GM19324 (cell line): ENCODE results near the gene KLHL21.
"Not testable (repeated sequence)": the region's sequence is repeated elsewhere in the genome, so short reads cannot be mapped to it uniquely, and the experiment has no call there.

Experiments
- ATAC-seq: cut with Tn5 transposase; IDR thresholded peaks from one replicate; pipeline ENCODE4 v1.9.1; 2021; ENCODE audit warnings: mild to moderate bottlenecking, moderate library complexity; ENCODE audit not compliant: unreplicated experiment, low FRiP score

KLHL21 gene

GRCh38 chr1:6600410-6601048, 2.1 kb downstream of the KLHL21 start:
- ATAC-seq = no peak

- ATAC-seq = not testable (repeated sequence)
Observed at GRCh38 chr1:6599991-6600390, 2.7 kb downstream of the KLHL21 start.

GRCh38 chr1:6599141-6599975, 3.3 kb downstream of the KLHL21 start:
- ATAC-seq = no peak

GRCh38 chr1:6597777-6598131, 4.9 kb downstream of the KLHL21 start:
- no peak for ATAC-seq

GRCh38 chr1:6596886-6597776, 5.5 kb downstream of the KLHL21 start:
- ATAC-seq = no peak

GRCh38 chr1:6596351-6596750, 6.3 kb downstream of the KLHL21 start:
- ATAC-seq = no peak

- ATAC-seq = no peak
Observed at GRCh38 chr1:6594977-6595740, 7.5 kb downstream of the KLHL21 start.

GRCh38 chr1:6593810-6594209, 8.9 kb downstream of the KLHL21 start:
- no peak for ATAC-seq

- no peak for ATAC-seq
Observed at GRCh38 chr1:6592865-6593593, 9.6 kb downstream of the KLHL21 start.

- no peak for ATAC-seq
Observed at GRCh38 chr1:6592441-6592840, 10.2 kb downstream of the KLHL21 start.

- ATAC-seq = no peak
Observed at GRCh38 chr1:6591644-6592043, 11.0 kb downstream of the KLHL21 start.

GRCh38 chr1:6591222-6591621, 11.4 kb downstream of the KLHL21 start:
- no peak for ATAC-seq

GRCh38 chr1:6590046-6590445, 12.6 kb downstream of the KLHL21 start:
- no peak for ATAC-seq

- no peak for ATAC-seq
Observed at GRCh38 chr1:6588893-6589520, 13.7 kb downstream of the KLHL21 start.

GRCh38 chr1:6588128-6588892, 14.4 kb downstream of the KLHL21 start:
- no peak for ATAC-seq

- no peak for ATAC-seq
Observed at GRCh38 chr1:6587261-6588005, 15.2 kb downstream of the KLHL21 start.

- no peak for ATAC-seq
Observed at GRCh38 chr1:6586404-6586816, 16.3 kb downstream of the KLHL21 start.

- ATAC-seq = no peak
Observed at GRCh38 chr1:6585841-6586240, 16.8 kb downstream of the KLHL21 start.
